Lung (tissue), 12 donors: ENCODE results near the gene LHFPL3. TPM values are rescaled to one million over a fixed set of nuclear protein-coding genes. Genes with fewer than 3 reads are reported as not detected.

Source experiments
- ATAC-seq: fragments of 200-7000 bp; cut with Tn5 transposase; one replicate; pipeline ENCODE4 v1.9.1; 2020; ENCODE audit warnings: moderate number of reproducible peaks; ENCODE audit not compliant: insufficient read depth, low FRiP score
- DNase-seq, 3 donors: peaks; one replicate each; pipeline ENCODE4 v3.0.0-alpha.2; 2013 to 2017
- H3K27ac ChIP-seq, 2 donors: one replicate each; pipeline ENCODE4 v1.5.1; 2013; ENCODE audit warnings: mild to moderate bottlenecking in 2 of 2, moderate library complexity in 2 of 2, control low read depth in 1 of 2, inconsistent platforms in 1 of 2, low read depth in 1 of 2, low read length in 1 of 2
- H3K27me3 ChIP-seq, 3 donors: one replicate each; pipeline ENCODE4 v1.5.1; 2013; ENCODE audit warnings: low read length in 2 of 3; ENCODE audit not compliant: control insufficient read depth in 3 of 3, insufficient read depth in 3 of 3
- H3K36me3 ChIP-seq, 4 donors: one replicate each; pipeline ENCODE4 v1.5.1; 2013; ENCODE audit warnings: low read length in 4 of 4, mild to moderate bottlenecking in 1 of 4, moderate library complexity in 1 of 4; ENCODE audit not compliant: control insufficient read depth in 4 of 4, insufficient read depth in 4 of 4
- H3K4me1 ChIP-seq, 5 donors: one replicate each; pipeline ENCODE4 v1.5.1; 2013; ENCODE audit warnings: low read length in 5 of 5, mild to moderate bottlenecking in 2 of 5, moderate library complexity in 1 of 5; ENCODE audit not compliant: control insufficient read depth in 5 of 5, insufficient read depth in 5 of 5
- H3K4me3 ChIP-seq: one replicate; pipeline ENCODE4 v1.5.1; 2013; ENCODE audit warnings: mild to moderate bottlenecking, control low read depth, moderate library complexity
- H3K9ac ChIP-seq, 2 donors: one replicate each; pipeline ENCODE4 v1.5.1; 2013; ENCODE audit warnings: low read length in 2 of 2, control low read depth in 1 of 2; ENCODE audit not compliant: insufficient read depth in 1 of 2
- H3K9me3 ChIP-seq, 4 donors: one replicate each; pipeline ENCODE4 v1.5.1; 2013; ENCODE audit warnings: low read length in 3 of 4, mild to moderate bottlenecking in 1 of 4, moderate library complexity in 1 of 4; ENCODE audit not compliant: control insufficient read depth in 4 of 4, insufficient read depth in 3 of 4
- CTCF ChIP-seq: IDR thresholded peaks from 2 replicates; pipeline ENCODE4 v1.5.1; 2012; ENCODE audit warnings: mild to moderate bottlenecking; ENCODE audit errors: control extremely low read depth, extremely low read depth
- WGBS, 2 donors: extraction: QIAGEN DNeasy Blood & Tissue Kit; methylation state at CpG; one replicate each; pipeline ENCODE4 v1.1.7; 2013; 5-methylcytosine and 5-hydroxymethylcytosine counted together
- polyA plus RNA-seq, 2 donors: library from polyadenylated mRNA; stranded (reverse); fragments of 200-250 nt; gene quantifications; one replicate each; pipeline ENCODE4 v1.2.1, GENCODE V29; 2013
- total RNA-seq, 2 donors: library from RNA; depleted of rRNA in 1 of 2; stranded (reverse); fragments of >200 nt in 1 of 2; gene quantifications; one replicate each; pipeline ENCODE4 v1.2.1, GENCODE V29; 2014 to 2021
- donor health status: control.
- donor health status: control.
- donor health status: Bipolar disorder and iron deficiency.
- donor health status: healthy.
- donor health status: DM: yes; HTN: yes; CAD: no.

The LHFPL3 gene
- total and polyA plus RNA-seq, 4 donors: not detected

GRCh38 chr7:104938741-104939390 lies 610.5 kb downstream of the LHFPL3 start:
- no peak overlapping the region for H3K27ac ChIP-seq
- DNase-seq (no peak), ATAC-seq (no peak)
- no peaks in the 10 kb centered on the region for H3K27me3 ChIP-seq
- no peaks in the 10 kb centered on the region for H3K9me3 ChIP-seq
- TF ChIP-seq CTCF: no peak
- WGBS, 2 donors: 97 to 99% methylated on average over 1 of the region's 1 CpG
- no peaks in the 10 kb centered on the region for H3K36me3 ChIP-seq
- H3K4me3 ChIP-seq: no peak overlapping the region
- no peak overlapping the region for H3K9ac ChIP-seq
- H3K4me1 ChIP-seq: peaks cover 0 to 7% (median 0%) of the 10 kb centered on the region in 5 donors

GRCh38 chr7:104940023-104940710 lies 611.8 kb downstream of the LHFPL3 start:
- no peaks in the 10 kb centered on the region for H3K27me3 ChIP-seq
- H3K9me3 ChIP-seq: no peaks in the 10 kb centered on the region
- 86 to 92% methylated on average over 32 to 43 of the region's 43 CpGs for WGBS, 2 donors
- H3K36me3 ChIP-seq: no peaks in the 10 kb centered on the region
- no peak overlapping the region for H3K9ac ChIP-seq
- peaks cover 0 to 7% (median under 1%) of the 10 kb centered on the region in 5 donors for H3K4me1 ChIP-seq
- no peak overlapping the region for H3K4me3 ChIP-seq
- DNase-seq (no peak), ATAC-seq (no peak)
- H3K27ac ChIP-seq: peak overlapping the region in 1 of 2 donors; percentile 43
- TF ChIP-seq CTCF: no peak

- H3K4me3 ChIP-seq: no peak overlapping the region
- DNase-seq (peak; percentile 67 to 89 (median 77)), ATAC-seq (peak; percentile 23)
- no peaks in the 10 kb centered on the region for H3K9me3 ChIP-seq
- WGBS, 2 donors: 22 to 23% methylated on average over 12 of the region's 12 CpGs
- peaks cover 0 to 12% (median 7%) of the 10 kb centered on the region in 5 donors for H3K4me1 ChIP-seq
- H3K27ac ChIP-seq: peak overlapping the region; percentile 82 to 97
- no peak for TF ChIP-seq CTCF
- H3K36me3 ChIP-seq: no peaks in the 10 kb centered on the region
- no peaks in the 10 kb centered on the region for H3K27me3 ChIP-seq
- no peak overlapping the region for H3K9ac ChIP-seq
Measured at GRCh38 chr7:104943502-104944343, 615.3 kb downstream of the LHFPL3 start.
